Left lung (tissue), 10 donors: ENCODE measurements around the gene AP2A2. TPM values are rescaled to one million over a fixed set of nuclear protein-coding genes. Genes with fewer than 3 reads are reported as not detected.
A peak's percentile ranks its signal among the peaks of the same experiment; 100 is the strongest.

Experiments used
- ATAC-seq: fragments of 200-7000 bp; cut with Tn5 transposase; one replicate; pipeline ENCODE4 v1.9.1; 2020; ENCODE audit warnings: moderate library complexity
- DNase-seq, 4 donors: peaks; one replicate each; pipeline ENCODE4 v3.0.0-alpha.2; 2013 to 2020
- H3K27ac ChIP-seq, 2 donors: fragments of 200-600 bp; sonication (generic) in 1 of 2; one replicate each; pipeline versions ENCODE4 v1.5.0 to v1.8.0; 2020 to 2021
- H3K27me3 ChIP-seq, 2 donors: fragments of 200-600 bp; sonication (generic) in 1 of 2; one replicate each; pipeline versions ENCODE4 v1.5.0 to v1.8.0; 2020 to 2021
- H3K36me3 ChIP-seq, 2 donors: fragments of 200-600 bp; sonication (generic) in 1 of 2; one replicate each; pipeline versions ENCODE4 v1.5.0 to v1.8.0; 2020 to 2021
- H3K4me1 ChIP-seq, 2 donors: fragments of 200-600 bp; one replicate each; pipeline ENCODE4 v1.8.0; 2021
- H3K4me3 ChIP-seq, 2 donors: fragments of 200-600 bp; sonication (generic) in 1 of 2; one replicate each; pipeline versions ENCODE4 v1.5.0 to v1.8.0; 2020 to 2021; ENCODE audit warnings: mild to moderate bottlenecking in 1 of 2
- H3K9me3 ChIP-seq, 2 donors: fragments of 200-600 bp; sonication (generic) in 1 of 2; one replicate each; pipeline versions ENCODE4 v1.5.0 to v1.8.0; 2020 to 2021
- CTCF ChIP-seq, 2 donors: fragments of 200-600 bp; sonication (generic) in 1 of 2; IDR thresholded peaks; one replicate each; pipeline versions ENCODE4 v1.5.0 to v1.8.0; 2021; ENCODE audit warnings: antibody characterized with exemption in 2 of 2
- intact Hi-C, 2 donors: fragments of 100-400 bp; cut with DNase I; formaldehyde crosslinking; loops; one replicate each; pipeline versions ENCODE4 v1.11.2 to v1.14.2; 2022
- polyA plus RNA-seq, 6 donors: library from polyadenylated mRNA; unstranded; fragments of 120-200 nt; gene quantifications; one replicate each; pipeline ENCODE4 v1.2.1, GENCODE V29; 2013; ENCODE audit not compliant: insufficient read length in 6 of 6
- total RNA-seq, 2 donors: library from RNA; stranded (reverse); fragmentation: NEBNext Ultra II Directional; extraction: Animal tissue kit (Norgen Biotek cat#: 25700); gene quantifications; one replicate each; pipeline ENCODE4 v1.2.1, GENCODE V29; 2021
- donor health status: DM: no; HTN: yes; CAD: no.
- donor health status: DM: no; HTN: no; CAD: no.

The AP2A2 gene
- total and polyA plus RNA-seq, 8 donors, result 77.0 to 98.4 (median 83.0) TPM

GRCh38 chr11:1054143-1055108, 128.8 kb downstream of the AP2A2 start:
- peaks cover 6 to 14% of the 10 kb centered on the region in 2 donors for H3K4me1 ChIP-seq
- H3K36me3 ChIP-seq, result no peaks in the 10 kb centered on the region
- DNase-seq (peak in 1 of 4 donors; percentile 27), ATAC-seq (no peak)
- no peaks in the 10 kb centered on the region for H3K9me3 ChIP-seq
- intact Hi-C loops, result no loop called here
- no peak overlapping the region for H3K4me3 ChIP-seq
- H3K27ac ChIP-seq, result no peak overlapping the region
- H3K27me3 ChIP-seq, result peaks cover 0 to 60% of the 10 kb centered on the region in 2 donors
- no peak for TF ChIP-seq CTCF (IDR thresholded peaks at IDR 0.05)

GRCh38 chr11:1055109-1055703, 129.5 kb downstream of the AP2A2 start:
- Histone ChIP-seq H3K27ac (no peak overlapping the region), H3K36me3 (no peaks in the 10 kb centered on the region), H3K27me3 (peaks cover 0 to 52% of the 10 kb centered on the region in 2 donors), H3K4me3 (no peak overlapping the region), H3K4me1 (peaks cover 6 to 10% of the 10 kb centered on the region in 2 donors), H3K9me3 (no peaks in the 10 kb centered on the region)
- no peak for TF ChIP-seq CTCF (IDR thresholded peaks at IDR 0.05)
- intact Hi-C loops, result no loop called here
- no peak for DNase-seq
- no peak for ATAC-seq

GRCh38 chr11:1055990-1056771, 130.5 kb downstream of the AP2A2 start:
- ATAC-seq, result no peak
- H3K27ac ChIP-seq, result no peak overlapping the region
- H3K27me3 ChIP-seq, result peaks cover 0 to 42% of the 10 kb centered on the region in 2 donors
- H3K9me3 ChIP-seq, result no peaks in the 10 kb centered on the region
- no peaks in the 10 kb centered on the region for H3K36me3 ChIP-seq
- peaks cover 1 to 6% of the 10 kb centered on the region in 2 donors for H3K4me1 ChIP-seq
- no peak for TF ChIP-seq CTCF (IDR thresholded peaks at IDR 0.05)
- no peak overlapping the region for H3K4me3 ChIP-seq
- intact Hi-C loops, result no loop called here
- DNase-seq, result no peak

GRCh38 chr11:1057806-1058205, 132.1 kb downstream of the AP2A2 start:
- no peaks in the 10 kb centered on the region for H3K36me3 ChIP-seq
- peaks cover 0 to 6% of the 10 kb centered on the region in 2 donors for H3K4me1 ChIP-seq
- H3K9me3 ChIP-seq, result peaks cover 0 to 2% of the 10 kb centered on the region in 2 donors
- intact Hi-C loops, result no loop called here
- no peak overlapping the region for H3K4me3 ChIP-seq
- no peak for TF ChIP-seq CTCF (IDR thresholded peaks at IDR 0.05)
- no peak for ATAC-seq
- no peak overlapping the region for H3K27ac ChIP-seq
- peaks cover 0 to 34% of the 10 kb centered on the region in 2 donors for H3K27me3 ChIP-seq
- DNase-seq, result no peak
